Lung microvascular endothelial cell (primary cell): ENCODE data around the gene UCK2. TPM values are rescaled to one million over a fixed set of nuclear protein-coding genes. Genes with fewer than 3 reads are reported as not detected.
A peak's percentile ranks its signal among the peaks of the same experiment; 100 is the strongest.

ENCODE experiments used
- DNase-seq, 2 donors: peaks; one replicate each; pipeline versions ENCODE4 v3.0.0 to v3.0.0-alpha.2; 2010; ENCODE audit warnings: low read depth in 2 of 2
- total RNA-seq: library from RNA; depleted of rRNA; stranded (reverse); fragments of >200 nt; gene quantifications from 2 replicates; pipeline ENCODE4 v1.2.1, GENCODE V29; 2014

The UCK2 gene
- total RNA-seq, 1 donor from 2014 or later: 53.4 TPM

- peak in 1 of 2 donors; percentile 37 for DNase-seq
Observed at GRCh38 chr1:165899461-165899941, 72.1 kb downstream of the UCK2 start.

GRCh38 chr1:165900576-165901380, 73.4 kb downstream of the UCK2 start:
- peak; percentile 42 to 65 for DNase-seq

- DNase-seq: no peak
Observed at GRCh38 chr1:165902565-165902964, 75.2 kb downstream of the UCK2 start.

- peak in 1 of 2 donors; percentile 92 for DNase-seq
Observed at GRCh38 chr1:165903672-165904071, 76.3 kb downstream of the UCK2 start.

- no peak for DNase-seq
Observed at GRCh38 chr1:165904948-165905347, 77.5 kb downstream of the UCK2 start.

GRCh38 chr1:165905853-165906252, 78.4 kb downstream of the UCK2 start:
- no peak for DNase-seq

GRCh38 chr1:165907256-165907857, 79.9 kb downstream of the UCK2 start:
- DNase-seq: no peak

GRCh38 chr1:165910764-165911421, 83.5 kb downstream of the UCK2 start:
- DNase-seq: peak; percentile 20 to 73

- no peak for DNase-seq
Observed at GRCh38 chr1:165911609-165912281, 84.3 kb downstream of the UCK2 start.

- no peak for DNase-seq
Observed at GRCh38 chr1:165912638-165913037, 85.2 kb downstream of the UCK2 start.

GRCh38 chr1:165914136-165914798, 86.9 kb downstream of the UCK2 start:
- peak; percentile 86 to 88 for DNase-seq

- DNase-seq: no peak
Observed at GRCh38 chr1:165915480-165915879, 88.1 kb downstream of the UCK2 start.

- no peak for DNase-seq
Observed at GRCh38 chr1:165915932-165916348, 88.5 kb downstream of the UCK2 start.

- no peak for DNase-seq
Observed at GRCh38 chr1:165917166-165917565, 89.8 kb downstream of the UCK2 start.

- DNase-seq: peak in 1 of 2 donors; percentile 28
Observed at GRCh38 chr1:165924117-165924516, 96.7 kb downstream of the UCK2 start.

GRCh38 chr1:165925498-165926079, 98.2 kb downstream of the UCK2 start:
- no peak for DNase-seq

GRCh38 chr1:165927169-165927568, 99.8 kb downstream of the UCK2 start:
- DNase-seq: no peak

GRCh38 chr1:165928075-165928731, 100.8 kb downstream of the UCK2 start:
- DNase-seq: peak; percentile 75 to 81

GRCh38 chr1:165930961-165931360, 103.5 kb downstream of the UCK2 start:
- no peak for DNase-seq

GRCh38 chr1:165933446-165934170, 106.2 kb downstream of the UCK2 start:
- DNase-seq: no peak
